ENCODE results near the gene CLCN3.
A peak's percentile ranks its signal among the peaks of the same experiment; 100 is the strongest.
"Not testable (repeated sequence)": the region's sequence is repeated elsewhere in the genome, so short reads cannot be mapped to it uniquely, and the experiment has no call there.

CLCN3 gene

GRCh38 chr4:169619958-169620879, at the start of gene CLCN3:
Gene CLCN3, plus strand, starts transcription at chr4:169620578. Its CDS starts 15,351 bp downstream, at chr4:169635929.
- peak; percentile 90 for DNase-seq

DNA sequence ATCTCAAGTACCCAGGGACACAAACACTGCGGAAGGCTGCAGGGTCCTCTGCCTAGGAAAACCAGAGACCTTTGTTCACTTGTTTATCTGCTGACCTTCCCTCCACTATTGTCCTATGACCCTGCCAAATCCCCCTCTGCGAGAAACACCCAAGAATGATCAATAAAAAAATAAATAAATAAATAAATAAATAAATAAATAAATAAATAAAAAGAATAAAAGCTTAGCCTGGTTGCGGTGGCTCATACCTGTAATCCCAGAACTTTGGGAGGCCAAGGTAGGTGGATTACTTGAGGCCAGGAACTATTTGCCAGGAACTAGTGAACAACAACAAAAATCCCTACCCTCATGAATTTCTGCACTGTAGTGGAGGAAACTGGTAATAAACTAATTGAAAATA, 49.4 kb upstream of the CLCN3 start:
- not testable (repeated sequence) for DNase-seq

DNA sequence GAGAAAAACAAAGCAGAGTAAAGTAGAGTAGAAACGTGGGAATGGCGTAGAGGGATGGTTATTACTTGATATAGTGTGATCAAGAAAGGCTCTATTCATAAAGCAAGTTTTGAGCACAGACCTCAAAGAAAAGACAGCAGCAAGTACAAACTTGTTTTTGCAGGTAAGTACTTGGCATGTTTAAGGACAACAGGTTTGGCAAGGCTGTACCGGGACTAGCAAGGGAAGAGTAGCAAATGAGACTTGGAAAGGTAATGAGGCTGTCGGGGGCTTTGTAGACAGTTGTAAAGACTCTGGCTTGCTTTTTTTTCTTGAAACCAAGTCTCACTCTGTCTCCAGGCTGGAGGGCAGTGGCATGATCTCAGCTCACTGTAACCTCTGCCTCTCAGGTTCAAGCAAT, 48.9 kb upstream of the CLCN3 start:
- no peak for DNase-seq

- no peak for DNase-seq
Observed at GRCh38 chr4:169573889-169574288, 46.5 kb upstream of the CLCN3 start.

- DNase-seq = no peak
Observed at GRCh38 chr4:169582203-169582602, 38.2 kb upstream of the CLCN3 start.

DNA sequence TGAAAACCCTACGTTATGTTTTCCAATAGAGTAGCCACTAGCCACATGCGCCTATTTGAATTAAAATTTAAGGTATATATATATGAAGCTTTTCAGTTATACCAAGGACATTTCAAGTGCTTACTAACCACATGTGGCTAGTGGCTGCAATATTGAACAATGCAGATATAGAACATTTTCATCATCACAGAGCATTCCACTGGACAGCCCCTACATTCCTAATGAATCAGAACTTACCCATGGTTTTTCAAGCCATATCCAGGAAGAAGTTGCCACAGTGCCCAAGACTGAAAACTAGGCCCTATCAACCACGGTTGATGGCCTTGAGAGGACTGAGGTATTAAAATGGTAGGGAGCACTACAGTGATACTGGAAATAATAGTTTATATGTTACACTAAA, 37.7 kb upstream of the CLCN3 start:
- DNase-seq = no peak

GRCh38 chr4:169583563-169583962, 36.8 kb upstream of the CLCN3 start:
- DNase-seq = no peak

GRCh38 chr4:169593050-169593560, 27.3 kb upstream of the CLCN3 start:
- DNase-seq = no peak

DNA sequence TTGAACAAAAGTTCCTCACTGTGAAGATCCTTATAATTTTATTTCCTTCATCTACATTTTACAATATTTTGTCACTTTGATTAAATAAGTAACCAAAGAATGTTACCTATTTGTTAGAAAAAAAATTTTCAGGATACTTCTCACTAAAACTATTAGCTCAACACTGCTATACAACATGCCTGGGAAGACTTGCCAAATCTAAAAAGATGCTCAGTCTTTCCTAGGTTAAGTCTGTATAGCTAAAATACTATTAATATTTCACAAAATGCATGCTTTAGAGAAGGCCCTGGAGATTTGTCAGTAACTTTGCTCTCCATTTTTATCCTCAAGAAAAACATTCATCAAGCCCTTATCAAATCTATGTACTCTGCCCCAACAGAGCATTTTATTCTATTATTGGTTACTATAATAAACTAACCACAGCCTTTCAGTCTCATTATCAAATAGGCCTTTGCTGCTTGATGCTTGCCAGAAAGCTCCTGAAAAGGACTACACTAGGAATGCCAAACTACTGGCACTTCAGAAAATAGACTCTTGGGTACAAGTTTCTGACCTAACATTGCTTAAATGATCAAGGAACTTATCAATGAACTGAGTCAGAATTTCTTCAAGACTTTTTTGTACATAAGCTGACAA, 25.7 kb upstream of the CLCN3 start:
- DNase-seq = no peak

DNA sequence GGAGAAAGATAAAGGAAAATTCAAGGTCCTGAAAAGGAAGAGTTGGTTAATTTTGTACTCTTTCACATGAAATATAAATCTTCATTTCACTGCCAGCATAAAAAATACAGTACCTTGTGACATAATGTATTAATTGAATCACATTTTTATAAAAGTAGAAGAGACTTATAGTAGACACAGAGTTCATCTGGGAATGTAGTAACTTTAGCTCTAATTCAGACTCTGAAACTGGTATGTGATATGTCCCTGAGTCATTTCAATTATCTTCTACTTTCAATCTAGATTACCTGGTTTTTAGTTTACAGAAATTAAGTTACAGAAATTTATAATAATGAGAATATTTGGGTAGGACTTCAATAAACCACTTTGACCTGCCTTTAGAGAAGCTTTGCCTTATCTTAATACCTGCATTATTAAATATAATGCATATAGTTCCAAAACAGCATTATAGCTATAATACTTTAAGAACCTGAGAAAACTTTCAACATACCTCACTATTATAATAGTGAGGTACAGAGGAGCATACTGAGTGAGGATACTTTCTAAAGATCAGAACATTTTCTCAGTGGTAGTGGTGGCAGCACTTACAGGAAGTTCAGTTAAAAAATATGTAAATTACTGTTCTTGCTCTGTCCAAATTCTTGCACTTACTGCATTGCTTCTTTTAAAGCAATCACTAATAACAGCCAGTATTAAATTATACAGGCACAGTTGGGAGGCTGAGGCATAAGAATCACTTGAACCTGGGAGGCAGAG, 19.2 kb upstream of the CLCN3 start:
- DNase-seq = no peak

DNA sequence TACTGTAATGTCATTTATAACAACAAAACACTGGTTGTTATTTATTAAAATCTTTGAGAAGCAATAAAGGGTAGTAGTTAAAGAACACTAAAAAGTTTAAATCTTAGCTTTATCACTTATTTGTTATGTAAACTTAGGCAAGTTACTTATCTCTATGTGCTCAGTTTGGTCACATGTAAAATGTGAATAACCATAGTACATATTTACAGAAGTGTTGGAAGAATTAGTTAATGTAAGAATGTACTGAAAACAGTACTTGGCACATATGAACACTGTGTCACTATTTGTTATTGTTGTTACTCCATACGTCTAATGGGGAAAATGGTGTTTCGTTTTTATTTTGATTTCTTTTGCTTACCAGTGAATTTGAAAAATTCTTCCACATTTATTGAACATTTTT, 17.1 kb upstream of the CLCN3 start:
- DNase-seq = no peak

GRCh38 chr4:169604131-169604900, 16.1 kb upstream of the CLCN3 start:
- no peak for DNase-seq

- no peak for DNase-seq
Observed at GRCh38 chr4:169604903-169605331, 15.5 kb upstream of the CLCN3 start.

GRCh38 chr4:169611157-169611556, 9.2 kb upstream of the CLCN3 start:
- no peak for DNase-seq

GRCh38 chr4:169611991-169612870, 8.1 kb upstream of the CLCN3 start, which contains the start of gene NEK1:
Gene NEK1, minus strand, starts transcription at chr4:169612583. Its CDS starts 9,953 bp downstream, at chr4:169602630.
- DNase-seq = peak; percentile 80

GRCh38 chr4:169612871-169613859, 7.2 kb upstream of the CLCN3 start:
- DNase-seq = peak; percentile 76

- no peak for DNase-seq
Observed at GRCh38 chr4:169615467-169616106, 4.8 kb upstream of the CLCN3 start.

DNA sequence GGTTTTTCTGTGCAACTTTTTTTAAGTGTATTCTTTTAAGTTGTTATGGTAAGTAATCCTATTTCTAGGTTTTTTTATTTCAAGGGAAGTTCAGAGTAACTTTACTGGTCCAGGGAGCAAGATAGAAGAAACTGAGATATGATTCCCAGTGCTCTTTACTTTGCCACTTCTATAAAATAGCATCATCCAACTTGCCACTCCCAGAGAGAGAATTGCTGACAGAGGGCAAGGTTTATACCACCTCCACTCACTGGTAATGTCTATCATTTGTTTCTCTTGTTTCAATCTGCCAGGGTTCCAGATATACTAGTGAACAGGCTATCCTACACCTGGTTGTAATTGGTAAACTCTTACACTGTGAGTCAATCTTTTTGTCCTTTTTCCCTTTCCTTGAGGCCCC, 3.5 kb upstream of the CLCN3 start:
- DNase-seq = no peak

GRCh38 chr4:169617306-169617705, 3.1 kb upstream of the CLCN3 start:
- DNase-seq = no peak
